Measurements from ENCODE around the gene PKD1L1. TPM values are rescaled to one million over a fixed set of nuclear protein-coding genes. Genes with fewer than 3 reads are reported as not detected.

PKD1L1 gene
- total RNA-seq, 2 donors from 2014 or later, result 0.77 to 0.83 TPM

DNA sequence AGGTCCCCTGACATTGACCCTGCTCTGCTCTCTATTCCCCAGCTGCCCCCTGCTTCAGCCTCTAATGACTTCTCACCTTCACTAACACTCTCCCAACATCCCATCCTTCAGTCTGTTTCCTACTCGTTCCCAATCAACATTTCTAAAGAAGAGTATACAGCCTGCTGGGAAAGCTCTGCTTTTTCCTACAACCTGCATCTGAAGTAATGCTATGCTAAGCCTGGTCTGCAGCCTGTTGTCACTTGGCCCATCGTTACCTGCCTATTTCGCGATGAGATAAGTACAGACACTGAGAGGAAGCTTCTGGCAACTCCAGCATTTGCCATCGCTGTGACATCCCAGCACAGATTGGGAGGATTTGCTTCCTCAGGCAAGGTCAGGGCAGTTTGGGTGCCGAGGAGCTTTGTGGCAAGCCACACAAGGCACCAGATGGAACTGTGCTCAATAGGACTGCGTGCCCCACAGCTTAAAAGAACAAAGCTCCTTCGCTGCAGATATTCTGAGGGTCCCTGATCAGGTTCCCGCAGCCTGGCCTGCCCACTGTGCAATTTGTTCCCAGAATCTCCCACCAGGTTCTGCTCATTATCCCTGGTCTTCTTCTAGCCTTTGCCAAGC is 51.4 kb downstream of the PKD1L1 start:
- peaks cover 11% of the 10 kb centered on the region for H3K36me3 Mint-ChIP-seq (ENCODE audit: low read depth)
- H3K27ac Mint-ChIP-seq, result no peak overlapping the region
- no peak for DNase-seq
- no peak overlapping the region for H3K4me3 Mint-ChIP-seq
- no peak for ATAC-seq
- peaks cover 15% of the 10 kb centered on the region for H3K27me3 Mint-ChIP-seq
- H3K9me3 ChIP-seq (ENCODE audit: control insufficient read depth, low read length, poor library complexity, severe bottlenecking), result no peaks in the 10 kb centered on the region
- H3K4me1 Mint-ChIP-seq, result peaks cover 2% of the 10 kb centered on the region

DNA sequence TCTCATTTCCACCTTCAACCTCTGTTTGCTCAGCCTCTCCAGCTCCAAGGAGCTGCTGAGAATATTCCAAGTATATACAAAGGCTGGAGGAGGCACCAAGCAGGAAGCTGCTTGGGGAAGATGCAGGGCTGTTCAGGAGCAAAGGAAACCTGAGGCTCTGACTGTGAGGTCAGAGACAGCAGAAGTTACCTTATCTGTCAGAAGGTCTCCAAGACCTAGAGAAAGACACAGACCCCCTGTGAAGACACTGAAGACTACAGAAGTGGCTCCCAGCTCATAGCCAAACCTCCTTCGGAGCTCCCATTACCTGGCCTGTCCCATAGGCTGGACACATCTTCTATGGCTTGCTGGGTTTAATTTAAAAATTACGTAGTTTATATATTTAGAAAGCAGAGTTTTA is 53.2 kb downstream of the PKD1L1 start:
- peaks cover 2% of the 10 kb centered on the region for H3K4me1 Mint-ChIP-seq
- DNase-seq (no peak), ATAC-seq (no peak)
- H3K27me3 Mint-ChIP-seq, result peaks cover 19% of the 10 kb centered on the region
- H3K36me3 Mint-ChIP-seq (ENCODE audit: low read depth), result peaks cover 13% of the 10 kb centered on the region
- H3K4me3 Mint-ChIP-seq, result no peak overlapping the region
- H3K9me3 ChIP-seq (ENCODE audit: control insufficient read depth, low read length, poor library complexity, severe bottlenecking), result no peaks in the 10 kb centered on the region
- no peak overlapping the region for H3K27ac Mint-ChIP-seq

DNA sequence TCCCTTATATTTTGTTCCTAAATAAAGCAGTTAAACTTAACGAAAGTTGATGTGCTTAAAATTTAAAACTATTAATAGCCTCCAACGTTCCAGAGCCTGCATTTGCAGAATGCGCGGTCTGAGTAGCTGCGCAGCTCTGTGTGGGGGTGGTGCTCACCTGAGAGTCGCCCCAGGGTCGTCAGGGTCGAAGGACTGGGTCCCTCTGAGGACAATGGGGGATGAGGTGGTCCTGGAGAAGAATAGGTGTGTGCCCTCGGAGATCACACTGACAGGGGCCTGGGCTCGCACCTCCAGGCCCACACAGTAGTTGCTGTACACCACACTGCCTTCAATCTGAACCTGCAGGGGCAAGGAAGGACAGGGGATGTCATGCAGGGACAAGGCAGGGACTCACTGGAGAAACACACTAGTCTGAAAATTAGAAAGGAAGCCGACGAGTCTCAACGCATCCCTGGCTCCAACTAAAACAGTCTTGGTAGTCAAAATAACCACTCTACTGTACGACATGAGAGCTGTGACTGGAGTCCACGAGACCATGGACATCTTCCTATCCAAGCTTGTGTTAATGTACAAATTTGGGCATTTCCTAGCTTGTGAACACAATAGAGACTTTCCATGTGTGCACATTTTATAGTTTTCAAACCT is 54.4 kb downstream of the PKD1L1 start:
- no peak for ATAC-seq
- Mint-ChIP-seq H3K4me3 (no peak overlapping the region), H3K27me3 (peaks cover 19% of the 10 kb centered on the region), H3K4me1 (peaks cover 2% of the 10 kb centered on the region), H3K27ac (no peak overlapping the region), H3K36me3 (ENCODE audit: low read depth) (peaks cover 13% of the 10 kb centered on the region)
- H3K9me3 ChIP-seq (ENCODE audit: control insufficient read depth, low read length, poor library complexity, severe bottlenecking), result no peaks in the 10 kb centered on the region
- no peak for DNase-seq

GRCh38 chr7:47893238-47893637 is 55.0 kb downstream of the PKD1L1 start:
- no peak overlapping the region for H3K27ac Mint-ChIP-seq
- peaks cover 13% of the 10 kb centered on the region for H3K36me3 Mint-ChIP-seq (ENCODE audit: low read depth)
- peaks cover 2% of the 10 kb centered on the region for H3K4me1 Mint-ChIP-seq
- DNase-seq (no peak), ATAC-seq (no peak)
- no peaks in the 10 kb centered on the region for H3K9me3 ChIP-seq (ENCODE audit: control insufficient read depth, low read length, poor library complexity, severe bottlenecking)
- H3K27me3 Mint-ChIP-seq, result peaks cover 19% of the 10 kb centered on the region
- no peak overlapping the region for H3K4me3 Mint-ChIP-seq

GRCh38 chr7:47890606-47891005 is 57.7 kb downstream of the PKD1L1 start:
- H3K36me3 Mint-ChIP-seq (ENCODE audit: low read depth), result peaks cover 5% of the 10 kb centered on the region
- peaks cover 4% of the 10 kb centered on the region for H3K27me3 Mint-ChIP-seq
- no peak overlapping the region for H3K27ac Mint-ChIP-seq
- ATAC-seq, result no peak
- DNase-seq, result no peak
- no peak overlapping the region for H3K4me3 Mint-ChIP-seq
- no peaks in the 10 kb centered on the region for H3K9me3 ChIP-seq (ENCODE audit: control insufficient read depth, low read length, poor library complexity, severe bottlenecking)
- H3K4me1 Mint-ChIP-seq, result no peaks in the 10 kb centered on the region

DNA sequence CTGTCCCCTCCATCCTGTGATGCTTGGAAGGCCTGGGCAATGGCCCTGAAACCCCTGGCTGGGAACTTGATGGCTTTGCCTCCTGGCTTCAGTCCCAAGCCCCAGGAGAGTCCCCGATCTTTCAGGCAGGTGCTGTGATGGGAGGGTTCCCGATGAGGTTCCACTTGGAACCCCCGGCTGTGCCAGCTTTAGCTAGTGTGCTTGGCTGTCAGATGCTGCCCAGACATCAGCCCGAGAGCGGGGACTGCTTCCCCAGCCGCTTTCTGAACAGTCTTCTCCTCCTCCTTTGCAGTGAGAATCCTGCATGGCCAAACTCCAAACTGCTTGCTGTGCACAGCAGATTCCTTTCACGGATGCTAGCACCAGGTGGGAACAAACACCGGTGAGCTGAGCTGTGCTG is 58.1 kb downstream of the PKD1L1 start:
- H3K27me3 Mint-ChIP-seq, result peaks cover 4% of the 10 kb centered on the region
- no peak overlapping the region for H3K27ac Mint-ChIP-seq
- H3K9me3 ChIP-seq (ENCODE audit: control insufficient read depth, low read length, poor library complexity, severe bottlenecking), result no peaks in the 10 kb centered on the region
- DNase-seq (no peak), ATAC-seq (no peak)
- no peaks in the 10 kb centered on the region for H3K4me1 Mint-ChIP-seq
- peaks cover 5% of the 10 kb centered on the region for H3K36me3 Mint-ChIP-seq (ENCODE audit: low read depth)
- no peak overlapping the region for H3K4me3 Mint-ChIP-seq

GRCh38 chr7:47889723-47890122 is 58.5 kb downstream of the PKD1L1 start:
- H3K27ac Mint-ChIP-seq, result no peak overlapping the region
- H3K9me3 ChIP-seq (ENCODE audit: control insufficient read depth, low read length, poor library complexity, severe bottlenecking), result no peaks in the 10 kb centered on the region
- peaks cover 2% of the 10 kb centered on the region for H3K4me1 Mint-ChIP-seq
- no peak overlapping the region for H3K4me3 Mint-ChIP-seq
- peaks cover 5% of the 10 kb centered on the region for H3K36me3 Mint-ChIP-seq (ENCODE audit: low read depth)
- DNase-seq (no peak), ATAC-seq (no peak)
- peaks cover 4% of the 10 kb centered on the region for H3K27me3 Mint-ChIP-seq

DNA sequence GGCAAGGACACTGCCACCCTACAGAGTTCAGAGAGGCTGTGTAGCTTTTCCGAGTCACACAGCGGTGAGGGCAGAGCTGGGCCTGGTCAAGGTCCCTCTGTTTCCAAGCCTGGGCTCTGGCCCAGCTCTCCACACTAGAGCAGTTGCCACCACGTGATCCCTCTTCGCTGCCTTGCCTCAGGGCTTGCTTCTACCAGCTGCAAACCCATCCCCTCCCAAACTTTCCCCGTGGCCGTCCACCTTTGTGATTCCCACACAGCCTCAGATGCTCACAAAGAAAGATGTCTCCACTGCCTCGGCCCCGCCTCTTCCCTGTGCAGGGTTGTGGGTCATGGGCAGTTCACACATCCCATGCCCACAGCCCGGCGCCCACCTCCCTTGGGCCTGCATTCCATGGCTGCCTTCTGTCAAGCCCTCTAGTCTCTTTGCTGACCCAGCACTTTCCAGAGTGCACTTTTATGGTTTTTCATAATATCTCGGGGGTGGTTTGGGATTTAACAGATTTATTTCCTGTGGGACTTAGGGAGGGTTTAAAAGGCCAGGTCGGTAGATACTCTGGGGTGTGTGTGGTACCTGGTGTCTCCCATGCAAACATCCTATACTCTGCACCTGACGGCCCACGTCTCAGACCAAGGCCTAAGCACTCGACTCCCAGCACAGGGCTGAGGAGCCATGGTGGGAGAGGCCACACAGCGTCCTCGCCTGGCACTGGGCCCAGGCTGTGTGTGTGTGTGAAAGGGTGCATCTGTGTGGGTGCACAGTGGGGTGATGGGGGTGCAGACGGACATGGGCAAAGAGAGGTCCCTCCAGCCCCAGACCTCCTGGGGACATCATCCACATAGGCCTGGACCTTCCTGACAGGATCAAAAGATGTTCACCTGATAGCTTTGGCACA is 59.6 kb downstream of the PKD1L1 start:
- ATAC-seq (no peak), DNase-seq (no peak)
- Mint-ChIP-seq H3K27me3 (peaks cover 4% of the 10 kb centered on the region), H3K36me3 (ENCODE audit: low read depth) (peaks cover 5% of the 10 kb centered on the region), H3K4me3 (no peak overlapping the region), H3K4me1 (peaks cover 2% of the 10 kb centered on the region), H3K27ac (no peak overlapping the region)
- no peaks in the 10 kb centered on the region for H3K9me3 ChIP-seq (ENCODE audit: control insufficient read depth, low read length, poor library complexity, severe bottlenecking)

- Mint-ChIP-seq H3K36me3 (ENCODE audit: low read depth) (peaks cover 4% of the 10 kb centered on the region), H3K4me3 (no peak overlapping the region), H3K4me1 (peaks cover 2% of the 10 kb centered on the region), H3K27ac (no peak overlapping the region), H3K27me3 (peaks cover 4% of the 10 kb centered on the region)
- ATAC-seq (no peak), DNase-seq (no peak)
- no peaks in the 10 kb centered on the region for H3K9me3 ChIP-seq (ENCODE audit: control insufficient read depth, low read length, poor library complexity, severe bottlenecking)
Observed at GRCh38 chr7:47887016-47887640, 61.1 kb downstream of the PKD1L1 start.

DNA sequence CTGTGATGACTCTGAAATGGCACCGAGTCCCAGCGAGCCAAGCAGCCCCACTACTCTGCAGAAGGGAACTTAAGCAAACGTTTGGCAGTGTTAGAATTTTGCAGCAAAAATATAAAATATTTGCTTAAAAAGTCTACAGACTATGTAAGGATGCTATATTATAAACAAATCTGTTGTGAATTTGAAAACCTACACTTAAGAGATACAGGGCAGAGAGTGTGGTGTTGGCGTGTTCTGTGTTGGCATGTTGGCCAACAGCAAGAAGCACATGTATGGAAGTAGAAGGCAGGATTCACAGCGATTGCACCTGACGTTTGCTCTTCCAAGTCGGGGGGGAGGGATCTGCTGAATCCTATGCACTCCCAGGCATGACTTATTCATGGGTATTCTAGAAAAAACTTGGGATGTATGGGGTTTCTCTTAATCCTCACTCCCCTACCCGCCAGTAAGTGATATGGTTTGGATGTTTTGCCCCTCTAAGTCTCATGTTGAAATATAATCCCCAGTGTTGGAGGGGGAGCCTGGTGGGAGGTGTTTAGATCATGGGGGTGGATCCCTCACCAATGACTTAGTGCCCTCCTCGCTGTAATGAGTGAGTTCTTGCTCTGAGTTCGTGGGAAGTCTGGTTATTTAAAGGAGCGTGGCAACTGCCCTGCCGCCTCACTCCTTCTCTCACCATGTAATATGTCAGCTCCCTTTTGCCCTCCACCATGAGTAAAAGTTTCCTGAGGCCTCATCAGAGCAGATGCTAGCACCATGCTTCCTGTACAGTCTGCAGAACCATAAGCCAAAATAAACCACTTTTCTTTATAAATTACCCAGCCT is 62.1 kb downstream of the PKD1L1 start:
- DNase-seq (no peak), ATAC-seq (no peak)
- H3K4me3 Mint-ChIP-seq, result no peak overlapping the region
- H3K4me1 Mint-ChIP-seq, result peaks cover 2% of the 10 kb centered on the region
- H3K36me3 Mint-ChIP-seq (ENCODE audit: low read depth), result peaks cover 2% of the 10 kb centered on the region
- peaks cover 4% of the 10 kb centered on the region for H3K27me3 Mint-ChIP-seq
- H3K27ac Mint-ChIP-seq, result no peak overlapping the region
- no peaks in the 10 kb centered on the region for H3K9me3 ChIP-seq (ENCODE audit: control insufficient read depth, low read length, poor library complexity, severe bottlenecking)

DNA sequence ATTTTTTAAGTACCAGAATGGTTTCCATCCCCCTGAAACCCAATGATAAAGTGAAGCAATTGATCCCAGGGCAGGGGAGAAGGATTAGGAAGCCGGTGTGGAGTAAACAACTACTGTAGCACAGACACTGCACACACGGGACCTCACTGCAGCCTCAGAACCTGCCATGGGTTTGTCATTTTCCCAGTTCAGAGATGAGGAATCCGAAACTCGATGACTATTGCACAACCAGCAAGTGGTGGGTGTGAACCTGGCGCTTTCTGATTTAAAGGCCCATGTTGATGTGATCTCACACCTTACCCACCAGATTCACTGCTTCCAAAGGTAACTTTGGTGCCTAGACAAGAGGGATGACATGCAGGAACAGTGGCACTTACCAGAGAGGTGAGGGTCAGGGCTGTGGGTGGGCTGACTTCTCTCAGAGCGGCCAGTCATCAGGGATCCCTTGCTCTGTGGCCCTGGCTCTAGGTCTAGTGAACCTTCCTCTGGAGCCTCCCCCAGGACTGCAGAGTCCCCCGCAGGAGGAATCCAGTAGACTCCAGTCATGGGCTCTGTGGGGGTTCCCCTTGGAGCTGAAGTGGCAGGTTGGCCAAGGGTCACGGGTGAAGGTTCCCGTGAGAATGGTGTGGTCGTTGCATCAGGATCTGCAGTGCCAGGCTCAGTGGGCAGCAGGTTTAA is 62.8 kb downstream of the PKD1L1 start:
- DNase-seq (no peak), ATAC-seq (no peak)
- H3K9me3 ChIP-seq (ENCODE audit: control insufficient read depth, low read length, poor library complexity, severe bottlenecking), result no peaks in the 10 kb centered on the region
- no peaks in the 10 kb centered on the region for H3K27me3 Mint-ChIP-seq
- H3K27ac Mint-ChIP-seq, result no peak overlapping the region
- H3K36me3 Mint-ChIP-seq (ENCODE audit: low read depth), result no peaks in the 10 kb centered on the region
- peaks cover 2% of the 10 kb centered on the region for H3K4me1 Mint-ChIP-seq
- no peak overlapping the region for H3K4me3 Mint-ChIP-seq

DNA sequence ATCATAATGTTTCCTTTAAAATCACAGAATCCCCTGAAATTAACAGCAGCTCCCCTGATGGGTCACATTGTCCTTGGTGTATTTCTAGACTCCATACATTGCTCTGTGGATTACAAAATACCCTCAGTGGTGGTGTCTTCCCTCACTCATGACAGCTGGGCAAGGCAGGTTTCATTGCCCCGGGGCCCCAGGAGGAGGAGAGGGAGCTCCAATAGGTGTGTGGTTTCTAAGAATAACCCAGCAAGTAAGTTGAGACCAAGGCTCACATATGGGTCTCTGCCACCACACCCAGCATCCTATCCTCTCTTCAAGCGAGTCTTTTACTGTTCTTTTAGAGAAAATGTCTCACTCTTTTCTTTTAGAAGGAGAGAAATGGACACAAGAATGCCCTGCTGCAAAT is 63.6 kb downstream of the PKD1L1 start:
- peaks cover 2% of the 10 kb centered on the region for H3K4me1 Mint-ChIP-seq
- no peak for ATAC-seq
- DNase-seq, result no peak
- no peak overlapping the region for H3K27ac Mint-ChIP-seq
- no peaks in the 10 kb centered on the region for H3K27me3 Mint-ChIP-seq
- H3K4me3 Mint-ChIP-seq, result no peak overlapping the region
- no peaks in the 10 kb centered on the region for H3K36me3 Mint-ChIP-seq (ENCODE audit: low read depth)
- no peaks in the 10 kb centered on the region for H3K9me3 ChIP-seq (ENCODE audit: control insufficient read depth, low read length, poor library complexity, severe bottlenecking)

Measured in T-helper 17 cell (primary cell).